ENCODE data around the gene ZNF334. TPM values are rescaled to one million over a fixed set of nuclear protein-coding genes. Genes with fewer than 3 reads are reported as not detected.

Gene ZNF334
- total RNA-seq, 4 donors from 2014 or later: 5.1 to 14.0 (median 7.0) TPM

DNA sequence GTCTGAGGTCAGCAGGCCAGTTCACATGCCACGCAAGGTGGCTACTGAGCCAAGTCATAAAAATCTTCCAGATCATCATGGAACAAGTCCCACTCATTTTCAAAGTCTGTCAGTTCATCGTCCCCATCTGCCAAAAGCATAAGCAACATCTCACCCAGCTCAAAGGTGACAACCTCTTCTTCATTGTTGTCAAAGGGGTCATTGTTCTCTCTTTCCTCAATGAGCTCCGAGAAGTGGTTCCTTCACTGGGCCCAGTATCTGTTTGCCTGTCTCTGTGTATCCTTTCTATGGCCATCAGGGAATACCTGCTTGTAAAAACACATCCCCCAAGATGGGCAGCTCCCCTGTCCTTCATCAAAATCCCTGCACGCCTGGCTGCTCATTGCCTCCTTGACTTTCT is 49.5 kb downstream of the ZNF334 start:
- Histone ChIP-seq H3K4me3 (no peak overlapping the region), H3K27ac (no peak overlapping the region), H3K4me1 (peaks cover 0 to 7% (median 0%) of the 10 kb centered on the region in 4 donors), H3K27me3 (peaks cover 0 to 8% of the 10 kb centered on the region in 2 donors), H3K36me3 (no peaks in the 10 kb centered on the region), H3K9me3 (no peaks in the 10 kb centered on the region)
- TF ChIP-seq EP300 (IDR thresholded peaks at IDR 0.05) (no peak), POLR2A (IDR thresholded peaks at IDR 0.05) (no peak)
- TF ChIP-seq, protein P1, sequence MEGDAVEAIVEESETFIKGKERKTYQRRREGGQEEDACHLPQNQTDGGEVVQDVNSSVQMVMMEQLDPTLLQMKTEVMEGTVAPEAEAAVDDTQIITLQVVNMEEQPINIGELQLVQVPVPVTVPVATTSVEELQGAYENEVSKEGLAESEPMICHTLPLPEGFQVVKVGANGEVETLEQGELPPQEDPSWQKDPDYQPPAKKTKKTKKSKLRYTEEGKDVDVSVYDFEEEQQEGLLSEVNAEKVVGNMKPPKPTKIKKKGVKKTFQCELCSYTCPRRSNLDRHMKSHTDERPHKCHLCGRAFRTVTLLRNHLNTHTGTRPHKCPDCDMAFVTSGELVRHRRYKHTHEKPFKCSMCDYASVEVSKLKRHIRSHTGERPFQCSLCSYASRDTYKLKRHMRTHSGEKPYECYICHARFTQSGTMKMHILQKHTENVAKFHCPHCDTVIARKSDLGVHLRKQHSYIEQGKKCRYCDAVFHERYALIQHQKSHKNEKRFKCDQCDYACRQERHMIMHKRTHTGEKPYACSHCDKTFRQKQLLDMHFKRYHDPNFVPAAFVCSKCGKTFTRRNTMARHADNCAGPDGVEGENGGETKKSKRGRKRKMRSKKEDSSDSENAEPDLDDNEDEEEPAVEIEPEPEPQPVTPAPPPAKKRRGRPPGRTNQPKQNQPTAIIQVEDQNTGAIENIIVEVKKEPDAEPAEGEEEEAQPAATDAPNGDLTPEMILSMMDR (IDR thresholded peaks at IDR 0.05): no peak
- WGBS, 2 donors: 39 to 60% methylated on average over 4 of the region's 4 CpGs
- DNase-seq (ENCODE audit: low spot score in 2 of 2): no peak

DNA sequence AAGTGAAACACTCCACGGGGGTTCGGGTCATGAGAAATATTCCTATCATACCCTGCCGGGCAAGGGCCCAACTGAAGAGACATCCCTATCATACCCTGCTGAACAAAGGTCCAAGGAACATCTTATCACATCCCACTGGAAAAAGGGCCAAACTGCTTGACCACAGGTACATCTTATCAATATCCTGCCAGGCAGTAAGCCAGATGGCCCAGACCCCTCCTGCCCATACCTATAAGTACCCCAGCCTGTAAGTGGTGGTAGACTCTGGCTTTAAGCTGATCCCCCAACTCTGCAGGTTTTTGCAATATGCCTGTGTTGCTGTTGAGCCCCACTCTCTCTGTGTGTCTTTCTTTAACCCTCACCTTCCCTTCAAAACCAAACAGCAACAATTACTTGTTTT is 51.6 kb downstream of the ZNF334 start:
- WGBS, 2 donors: 93 to 95% methylated on average over 3 of the region's 3 CpGs
- TF ChIP-seq POLR2A (IDR thresholded peaks at IDR 0.05) (no peak), EP300 (IDR thresholded peaks at IDR 0.05) (no peak)
- TF ChIP-seq, protein P1 (IDR thresholded peaks at IDR 0.05): no peak
- no peak for DNase-seq (ENCODE audit: low spot score in 2 of 2)
- Histone ChIP-seq H3K27me3 (peaks cover 0 to 17% of the 10 kb centered on the region in 2 donors), H3K4me3 (no peak overlapping the region), H3K9me3 (peaks cover 0 to 8% (median 0%) of the 10 kb centered on the region in 4 donors), H3K27ac (no peak overlapping the region), H3K36me3 (no peaks in the 10 kb centered on the region), H3K4me1 (peaks cover 0 to 10% (median 0%) of the 10 kb centered on the region in 4 donors)

DNA sequence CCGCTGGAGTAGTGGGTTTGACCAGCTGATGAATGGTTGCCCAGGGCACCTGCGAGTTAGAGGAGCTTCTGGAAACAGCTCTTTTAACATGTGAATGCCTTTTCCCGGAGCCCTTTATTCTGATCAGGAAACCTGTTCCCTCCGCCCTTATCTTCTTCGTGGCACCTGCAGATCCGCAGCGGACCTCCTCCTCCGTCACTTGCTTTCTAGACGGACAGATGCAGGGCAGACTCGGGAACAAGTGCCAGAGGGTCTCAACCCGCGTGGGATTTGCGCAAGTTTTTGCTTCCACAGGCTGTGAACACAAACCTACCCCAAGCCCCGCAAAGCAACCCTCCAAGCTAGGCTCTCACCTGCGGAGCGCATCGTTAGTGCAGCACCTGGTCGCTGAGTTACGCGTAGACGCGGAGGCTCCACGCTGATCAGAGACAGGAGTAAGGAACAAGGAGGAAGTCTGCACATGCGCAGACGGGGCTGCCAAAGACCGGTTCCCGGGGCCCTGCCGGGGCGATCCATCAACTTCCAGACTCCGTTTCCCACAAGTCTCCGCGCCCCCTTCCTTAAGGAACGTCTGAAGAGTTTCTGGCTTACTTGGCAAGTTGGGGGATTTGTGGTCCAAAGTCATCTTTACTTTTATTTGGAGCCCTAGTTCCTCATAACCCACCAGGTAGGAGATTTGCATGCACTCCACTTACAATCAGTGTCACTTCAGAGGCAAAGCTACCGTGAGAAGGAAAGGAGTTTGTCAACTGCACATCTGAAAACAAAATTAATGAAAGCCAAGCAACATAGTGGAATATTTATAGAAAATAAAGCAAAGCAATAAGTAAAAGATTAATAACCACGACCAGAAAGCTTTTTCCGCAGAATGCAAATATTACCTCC is 54.3 kb downstream of the ZNF334 start:
- Histone ChIP-seq H3K36me3 (no peaks in the 10 kb centered on the region), H3K9me3 (peaks cover 0 to 19% (median 0%) of the 10 kb centered on the region in 4 donors), H3K27me3 (peaks cover 0 to 17% of the 10 kb centered on the region in 2 donors), H3K27ac (no peak overlapping the region), H3K4me1 (peaks cover 0 to 10% (median 0%) of the 10 kb centered on the region in 4 donors), H3K4me3 (peak overlapping the region; percentile 6 to 45 (median 22))
- DNase-seq (ENCODE audit: low spot score in 2 of 2): no peak
- WGBS, 2 donors: 7 to 9% methylated on average over 32 to 36 of the region's 36 CpGs
- TF ChIP-seq EP300 (IDR thresholded peaks at IDR 0.05): no peak
- no peak for TF ChIP-seq POLR2A (IDR thresholded peaks at IDR 0.05)
- TF ChIP-seq, protein P1 (IDR thresholded peaks at IDR 0.05): no peak

DNA sequence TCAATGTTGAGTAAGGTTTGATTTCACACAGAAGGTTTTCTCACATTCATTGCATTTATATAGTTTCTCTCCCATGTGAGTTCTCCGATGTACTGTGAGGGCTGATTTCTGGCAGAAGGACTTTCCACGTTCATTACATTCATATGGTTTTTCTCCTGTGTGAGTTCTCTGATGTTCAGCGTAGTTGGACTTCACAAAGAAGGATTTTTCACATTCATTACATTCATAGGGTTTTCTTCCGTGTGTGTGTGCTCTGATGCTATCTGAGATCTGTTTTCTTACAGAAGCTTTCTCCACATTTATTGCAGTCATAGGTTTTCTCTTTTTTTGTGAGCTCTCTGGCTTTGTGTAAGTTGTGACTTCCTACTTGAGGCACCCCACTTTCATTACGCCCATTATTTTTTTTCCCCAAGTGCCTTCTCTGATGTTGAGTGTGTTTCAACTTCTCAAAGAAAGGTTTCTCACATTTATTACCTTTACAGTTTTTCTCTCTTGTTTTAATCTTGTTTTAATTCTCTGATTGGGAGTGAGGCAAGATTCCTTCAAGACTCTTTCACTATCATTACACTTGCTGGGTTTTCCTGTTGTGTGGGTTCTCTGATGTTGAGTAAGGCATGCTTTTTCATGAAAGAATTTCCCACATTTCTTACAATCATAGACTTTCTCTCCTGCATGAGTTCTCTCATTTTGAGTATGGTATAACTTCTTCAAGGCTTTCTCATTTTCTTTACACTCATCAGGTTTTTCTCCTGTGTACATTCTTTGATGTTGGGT is 56.9 kb downstream of the ZNF334 start:
- WGBS, 2 donors: 94 to 98% methylated on average over 5 of the region's 5 CpGs
- Histone ChIP-seq H3K4me3 (no peak overlapping the region), H3K27ac (no peak overlapping the region), H3K27me3 (peaks cover 0 to 17% of the 10 kb centered on the region in 2 donors), H3K36me3 (no peaks in the 10 kb centered on the region), H3K4me1 (peaks cover 0 to 10% (median 0%) of the 10 kb centered on the region in 4 donors), H3K9me3 (peaks cover 0 to 19% (median 0%) of the 10 kb centered on the region in 4 donors)
- TF ChIP-seq, protein P1 (IDR thresholded peaks at IDR 0.05): no peak
- TF ChIP-seq POLR2A (IDR thresholded peaks at IDR 0.05) (no peak), EP300 (IDR thresholded peaks at IDR 0.05) (no peak)
- no peak for DNase-seq (ENCODE audit: low spot score in 2 of 2)
